Activated B cell treated with CpG ODN at 0.5 μM for 24 hours (primary cell): ENCODE measurements around the gene POLN. TPM values are rescaled to one million over a fixed set of nuclear protein-coding genes. Genes with fewer than 3 reads are reported as not detected.
A peak's percentile ranks its signal among the peaks of the same experiment; 100 is the strongest.

ENCODE experiments used
- ATAC-seq: fragments of 200-7000 bp; cut with Tn5 transposase; one replicate; pipeline ENCODE4 v1.10.0; 2021; ENCODE audit warnings: low read depth, mild to moderate bottlenecking, moderate library complexity
- CTCF ChIA-PET: fragments of 350-600 bp; sonication (Branson Sonifier 250); formaldehyde crosslinking; loops from one replicate; lab custom pipeline; 2021; ENCODE audit warnings: antibody characterized with exemption; lab: Charles Lee
- POLR2A ChIA-PET: fragments of 350-600 bp; sonication (Branson Sonifier 250); formaldehyde crosslinking; loops from one replicate; lab custom pipeline; 2021; ENCODE audit warnings: antibody characterized with exemption; lab: Charles Lee
- DNase-seq: peaks from one replicate; pipeline ENCODE4 v3.0.0; 2022
- H3K27ac Mint-ChIP-seq: one replicate; pipeline ENCODE4 v1.8.0; 2020; ENCODE audit warnings: mixed read lengths
- H3K27me3 Mint-ChIP-seq: one replicate; pipeline ENCODE4 v1.8.0; 2021; ENCODE audit warnings: mixed read lengths
- H3K36me3 Mint-ChIP-seq: one replicate; pipeline ENCODE4 v1.8.0; 2021; ENCODE audit warnings: low read depth, mixed read lengths
- H3K4me1 Mint-ChIP-seq: one replicate; pipeline ENCODE4 v1.8.0; 2021; ENCODE audit warnings: mixed read lengths
- H3K4me3 Mint-ChIP-seq: one replicate; pipeline ENCODE4 v1.8.0; 2020; ENCODE audit warnings: mild to moderate bottlenecking, mixed read lengths
- H3K9me3 Mint-ChIP-seq: one replicate; pipeline ENCODE4 v1.8.0; 2020; ENCODE audit warnings: mixed read lengths
- CTCF ChIP-seq: fragments of 200-600 bp; IDR thresholded peaks from one replicate; pipeline ENCODE4 v1.8.0; 2022; ENCODE audit warnings: antibody characterized with exemption, mild to moderate bottlenecking
- intact Hi-C: fragments of 100-400 bp; cut with micrococcal nuclease; formaldehyde crosslinking; loops from one replicate; pipeline ENCODE4 v1.15.1; 2024
- total RNA-seq: library from RNA; stranded (reverse); gene quantifications from 2 replicates; pipeline ENCODE4 v1.2.3, GENCODE V29; 2022

Gene POLN
- total RNA-seq, 1 donor from 2014 or later, result 1.4 TPM

- ATAC-seq (peak; percentile 93), DNase-seq (peak; percentile 57)
- no peak for TF ChIP-seq CTCF
- peak overlapping the region; percentile 70 for H3K4me3 Mint-ChIP-seq
- intact Hi-C loops, result loop anchor here (1.0 to 5.0 kb wide), 10 partner anchors 9 to 255 kb away; partner anchors contain the start of genes CFAP99, FAM193A, HAUS3 and MXD4
- H3K27me3 Mint-ChIP-seq, result no peaks in the 10 kb centered on the region
- H3K4me1 Mint-ChIP-seq, result peaks cover 35% of the 10 kb centered on the region
- H3K36me3 Mint-ChIP-seq, result no peaks in the 10 kb centered on the region
- POLR2A ChIA-PET, result interaction anchor here (0.5 to 1.9 kb wide), 15 partner anchors 9 to 1936 kb away, joined by 3 to 36 read pairs (median 4); partner anchors contain the start of genes CFAP99, HAUS3, MXD4 and POLN
- H3K9me3 Mint-ChIP-seq, result no peaks in the 10 kb centered on the region
- CTCF ChIA-PET, result interaction anchor here (1.0 to 1.2 kb wide), 3 partner anchors 42 to 317 kb away, joined by 3 read pairs; no protein-coding TSS in a partner anchor
- H3K27ac Mint-ChIP-seq, result peak overlapping the region; percentile 97
Measured at GRCh38 chr4:2281575-2282343, 39.8 kb upstream of the POLN start.

- POLR2A ChIA-PET, result interaction anchor here (1.0 to 1.2 kb wide), 2 partner anchors 10 to 19 kb away, joined by 3 to 6 read pairs; partner anchors contain the start of gene MXD4
- intact Hi-C loops, result loop anchor here (1.0 to 5.0 kb wide), 3 partner anchors 112 to 182 kb away; no protein-coding TSS in a partner anchor
- Mint-ChIP-seq H3K4me1 (peaks cover 35% of the 10 kb centered on the region), H3K4me3 (no peak overlapping the region), H3K27me3 (no peaks in the 10 kb centered on the region), H3K9me3 (no peaks in the 10 kb centered on the region), H3K36me3 (no peaks in the 10 kb centered on the region), H3K27ac (peak overlapping the region; percentile 97)
- DNase-seq, result no peak
- no peak for TF ChIP-seq CTCF
- no peak for ATAC-seq
- CTCF ChIA-PET, result no interaction called here
Measured at GRCh38 chr4:2280531-2281300, 38.8 kb upstream of the POLN start.

- Mint-ChIP-seq H3K27ac (no peak overlapping the region), H3K36me3 (no peaks in the 10 kb centered on the region), H3K9me3 (no peaks in the 10 kb centered on the region), H3K27me3 (no peaks in the 10 kb centered on the region), H3K4me3 (no peak overlapping the region), H3K4me1 (peaks cover 31% of the 10 kb centered on the region)
- TF ChIP-seq CTCF, result no peak
- no peak for DNase-seq
- intact Hi-C loops, result no loop called here
- ChIA-PET POLR2A (no interaction called here), CTCF (interaction anchor here (0.6 kb wide), 1 partner anchor 135 kb away, joined by 4 read pairs; no protein-coding TSS in a partner anchor)
- no peak for ATAC-seq
Measured at GRCh38 chr4:2277956-2278355, 36.0 kb upstream of the POLN start.

GRCh38 chr4:2276581-2277325 lies 34.8 kb upstream of the POLN start:
- POLR2A ChIA-PET, result interaction anchor here (0.7 kb wide), 1 partner anchor 9 kb away, joined by 3 read pairs; no protein-coding TSS in a partner anchor
- CTCF ChIA-PET, result no interaction called here
- no peaks in the 10 kb centered on the region for H3K36me3 Mint-ChIP-seq
- H3K27ac Mint-ChIP-seq, result no peak overlapping the region
- DNase-seq (no peak), ATAC-seq (no peak)
- H3K4me3 Mint-ChIP-seq, result no peak overlapping the region
- no peak for TF ChIP-seq CTCF
- intact Hi-C loops, result no loop called here
- H3K27me3 Mint-ChIP-seq, result no peaks in the 10 kb centered on the region
- H3K9me3 Mint-ChIP-seq, result no peaks in the 10 kb centered on the region
- peaks cover 21% of the 10 kb centered on the region for H3K4me1 Mint-ChIP-seq
